Heart right ventricle (tissue), 16 donors: Measurements from ENCODE around the gene SANBR. TPM values are rescaled to one million over a fixed set of nuclear protein-coding genes. Genes with fewer than 3 reads are reported as not detected.

Experiments used
- ATAC-seq, 8 donors: fragments of 200-7000 bp; cut with Tn5 transposase; one replicate each; pipeline ENCODE4 v1.9.1; 2020; ENCODE audit warnings: mild to moderate bottlenecking in 8 of 8, moderate library complexity in 8 of 8, moderate number of reproducible peaks in 1 of 8
- DNase-seq, 2 donors: peaks; one replicate each; pipeline ENCODE4 v3.0.0-alpha.2; 2020
- H3K27ac ChIP-seq, 10 donors: fragments of 200-600 bp; sonication (generic) in 2 of 10; one replicate each; pipeline versions ENCODE4 v1.5.0 to v1.8.0; 2020 to 2022; ENCODE audit warnings: mild to moderate bottlenecking in 3 of 10
- H3K27me3 ChIP-seq, 7 donors: fragments of 200-600 bp; one replicate each; pipeline ENCODE4 v1.8.0; 2021 to 2022; ENCODE audit warnings: mild to moderate bottlenecking in 2 of 7
- H3K36me3 ChIP-seq, 9 donors: fragments of 200-600 bp; sonication (generic) in 1 of 9; one replicate each; pipeline versions ENCODE4 v1.5.0 to v1.8.0; 2020 to 2022; ENCODE audit warnings: mild to moderate bottlenecking in 2 of 9
- H3K4me1 ChIP-seq, 9 donors: fragments of 200-600 bp; sonication (generic) in 1 of 9; one replicate each; pipeline versions ENCODE4 v1.5.0 to v1.8.0; 2020 to 2022; ENCODE audit warnings: mild to moderate bottlenecking in 4 of 9
- H3K4me3 ChIP-seq, 10 donors: fragments of 200-600 bp; sonication (generic) in 2 of 10; one replicate each; pipeline versions ENCODE4 v1.5.0 to v1.8.0; 2020 to 2022; ENCODE audit warnings: mild to moderate bottlenecking in 7 of 10, moderate library complexity in 2 of 10
- H3K9me3 ChIP-seq, 11 donors: fragments of 200-600 bp in 10 of 11; sonication (generic) in 2 of 11; one replicate each; pipeline versions ENCODE4 v1.5.0 to v1.8.0; 2013 to 2022; ENCODE audit warnings: mild to moderate bottlenecking in 2 of 11, control low read depth in 1 of 11, moderate library complexity in 1 of 11
- CTCF ChIP-seq, 9 donors: fragments of 200-600 bp; sonication (generic) in 2 of 9; IDR thresholded peaks; one replicate each; pipeline versions ENCODE4 v1.5.0 to v1.8.0; 2021 to 2022; ENCODE audit warnings: antibody characterized with exemption in 9 of 9, mild to moderate bottlenecking in 5 of 9, moderate library complexity in 1 of 9
- WGBS, 2 donors: extraction: QIAGEN DNeasy Blood & Tissue Kit; methylation state at CpG; one replicate each; pipeline ENCODE4 v1.1.7; 2013; ENCODE audit warnings: inconsistent platforms in 1 of 2; 5-methylcytosine and 5-hydroxymethylcytosine counted together
- intact Hi-C, 10 donors: fragments of 100-400 bp; cut with DNase I; formaldehyde crosslinking; loops; one replicate each; pipeline versions ENCODE4 v1.11.1 to v1.14.2; 2022
- polyA plus RNA-seq, 2 donors: library from polyadenylated mRNA; stranded (reverse); fragments of 200-250 nt; gene quantifications; one replicate each; pipeline ENCODE4 v1.2.3, GENCODE V29; 2013
- total RNA-seq, 10 donors: library from RNA; stranded (reverse); fragmentation: NEBNext Ultra II Directional in 3 of 10; extraction: Animal tissue kit (Norgen Biotek cat#: 25700) in 3 of 10; gene quantifications; one replicate each; pipeline versions ENCODE4 v1.2.1 to v1.2.4, GENCODE V29; 2021 to 2023
- donor health status: Arrhythmogenic right ventricular cardiomyopathy.
- donor health status: ischemic (EF 13 %, LVEDD 7.1; RV severe dilation, severe dysfunction).
- donor health status: healthy with polysubstance abuse.
- donor health status: DM: no; HTN: yes; CAD: no.
- donor health status: DM: no; HTN: no; CAD: no.
- donor health status: ischemic (EF 25% LVEDD 6.9; RV normal size, moderate dysfunction).
- donor health status: ischemic (EF 25% LVEDD 5.7; RV mildly dilated, moderate dysfunction).
- donor health status: healthy.
- donor health status: DM: yes; HTN: yes; CAD: no.
- donor health status: Ischemic cardiomyopathy.
- donor health status: ischemic (EF 35%, LVEDD 5.7; RV mildly dilated, moderate dysfunction).
- donor health status: nonischemic (EF 11% LVEDD 7.7; RV severe dilation, severe dysfunction).
- donor health status: DM: yes; HTN: yes; CAD: no.
- donor health status: PGD.
- donor health status: ischemic (EF 29% LVEDD 5.4; RV normal size, mild dysfunction).
- donor health status: nonischemic (EF 23%, LVEDD 6.1; RV moderate dilation, normal function).

The SANBR gene
- total and polyA plus RNA-seq, 12 donors: 3.5 to 11.0 (median 6.6) TPM

- 39 to 55% methylated on average over 2 of the region's 2 CpGs for WGBS, 2 donors
- TF ChIP-seq CTCF (IDR thresholded peaks at IDR 0.05): no peak
- Histone ChIP-seq H3K4me3 (no peak overlapping the region), H3K27me3 (no peaks in the 10 kb centered on the region), H3K9me3 (no peaks in the 10 kb centered on the region), H3K4me1 (peaks cover 0 to 5% (median 0%) of the 10 kb centered on the region in 9 donors), H3K36me3 (peaks cover 0 to 60% (median 16%) of the 10 kb centered on the region in 9 donors), H3K27ac (no peak overlapping the region)
- no peak for ATAC-seq
- intact Hi-C loops: no loop called here
- DNase-seq: no peak
Measured at GRCh38 chr2:61055557-61055956, 10.1 kb upstream of the SANBR start.

- DNase-seq: no peak
- no peak for TF ChIP-seq CTCF (IDR thresholded peaks at IDR 0.05)
- Histone ChIP-seq H3K36me3 (peaks cover 0 to 40% (median 4%) of the 10 kb centered on the region in 9 donors), H3K9me3 (no peaks in the 10 kb centered on the region), H3K4me3 (no peak overlapping the region), H3K4me1 (peaks cover 0 to 5% (median 0%) of the 10 kb centered on the region in 9 donors), H3K27me3 (no peaks in the 10 kb centered on the region), H3K27ac (no peak overlapping the region)
- ATAC-seq: no peak
- intact Hi-C loops: no loop called here
Measured at GRCh38 chr2:61057562-61057961, 8.1 kb upstream of the SANBR start.

GRCh38 chr2:61059382-61059781 lies 6.3 kb upstream of the SANBR start:
- H3K9me3 ChIP-seq: no peaks in the 10 kb centered on the region
- H3K4me1 ChIP-seq: peaks cover 0 to 5% (median 0%) of the 10 kb centered on the region in 9 donors
- DNase-seq (no peak), ATAC-seq (no peak)
- intact Hi-C loops: no loop called here
- H3K27me3 ChIP-seq: no peaks in the 10 kb centered on the region
- TF ChIP-seq CTCF (IDR thresholded peaks at IDR 0.05): no peak
- H3K27ac ChIP-seq: no peak overlapping the region
- peaks cover 0 to 29% (median 0%) of the 10 kb centered on the region in 9 donors for H3K36me3 ChIP-seq
- H3K4me3 ChIP-seq: no peak overlapping the region

- H3K4me3 ChIP-seq: no peak overlapping the region
- no peaks in the 10 kb centered on the region for H3K4me1 ChIP-seq
- DNase-seq: no peak
- no peak overlapping the region for H3K27ac ChIP-seq
- WGBS, 2 donors: 93 to 96% methylated on average over 1 of the region's 1 CpG
- H3K9me3 ChIP-seq: no peaks in the 10 kb centered on the region
- H3K36me3 ChIP-seq: peaks cover 0 to 93% (median 18%) of the 10 kb centered on the region in 9 donors
- no peak for TF ChIP-seq CTCF (IDR thresholded peaks at IDR 0.05)
- no peaks in the 10 kb centered on the region for H3K27me3 ChIP-seq
- no peak for ATAC-seq
- intact Hi-C loops: no loop called here
Measured at GRCh38 chr2:61074100-61074499, 8.4 kb downstream of the SANBR start.
